GM12875 (cell line): ENCODE measurements around the gene EGFL7.

Experiments used
- H3K4me3 ChIP-seq: one replicate; pipeline ENCODE4 v1.5.1; 2011; ENCODE audit warnings: low read depth, low read length, control low read depth
- CTCF ChIP-seq: IDR thresholded peaks from 2 replicates; pipeline ENCODE4 v1.5.1; 2011; ENCODE audit warnings: low read depth, mild to moderate bottlenecking, control low read depth, inconsistent platforms, low read length, moderate library complexity, borderline replicate concordance; ENCODE audit not compliant: insufficient read depth

EGFL7 gene

GRCh38 chr9:136616948-136617695 is 45.6 kb upstream of the EGFL7 start:
- TF ChIP-seq CTCF = no peak
- H3K4me3 ChIP-seq = no peak overlapping the region

- H3K4me3 ChIP-seq = no peak overlapping the region
- no peak for TF ChIP-seq CTCF
Measured at GRCh38 chr9:136617746-136618579, 44.8 kb upstream of the EGFL7 start.

GRCh38 chr9:136618580-136619547 is 43.9 kb upstream of the EGFL7 start:
- H3K4me3 ChIP-seq = no peak overlapping the region
- no peak for TF ChIP-seq CTCF

- TF ChIP-seq CTCF = no peak
- no peak overlapping the region for H3K4me3 ChIP-seq
Measured at GRCh38 chr9:136619742-136620440, 42.8 kb upstream of the EGFL7 start.

- TF ChIP-seq CTCF = no peak
- no peak overlapping the region for H3K4me3 ChIP-seq
Measured at GRCh38 chr9:136620441-136621018, 42.2 kb upstream of the EGFL7 start.

- H3K4me3 ChIP-seq = no peak overlapping the region
- TF ChIP-seq CTCF = no peak
Measured at GRCh38 chr9:136621019-136621733, 41.5 kb upstream of the EGFL7 start.
